ENCODE results near the gene RNF152. TPM values are rescaled to one million over a fixed set of nuclear protein-coding genes. Genes with fewer than 3 reads are reported as not detected.

Gene RNF152
- total RNA-seq, 1 experiment from 2014 or later, result 2.3 TPM

- no peak for DNase-seq (ENCODE audit: extremely low read depth, low read depth)
These were observed 126.4 kb downstream of the RNF152 start for GRCh38 chr18:61766266-61766884.

- DNase-seq (ENCODE audit: extremely low read depth, low read depth), result no peak
These were observed 127.7 kb downstream of the RNF152 start for GRCh38 chr18:61765097-61765496.

GRCh38 chr18:61764381-61764780 lies 128.4 kb downstream of the RNF152 start:
- DNase-seq (ENCODE audit: extremely low read depth, low read depth), result no peak

- no peak for DNase-seq (ENCODE audit: extremely low read depth, low read depth)
These were observed 130.9 kb downstream of the RNF152 start for GRCh38 chr18:61761875-61762274.

All from NCI-H460 (cell line).